HG03521 (cell line): ENCODE measurements around the gene SNTG2.
"Not testable (repeated sequence)": the region's sequence is repeated elsewhere in the genome, so short reads cannot be mapped to it uniquely, and the experiment has no call there.

Experiments
- ATAC-seq: cut with Tn5 transposase; IDR thresholded peaks from one replicate; pipeline ENCODE4 v1.9.1; 2021; ENCODE audit warnings: mild to moderate bottlenecking, moderate library complexity; ENCODE audit not compliant: unreplicated experiment

SNTG2 gene

DNA sequence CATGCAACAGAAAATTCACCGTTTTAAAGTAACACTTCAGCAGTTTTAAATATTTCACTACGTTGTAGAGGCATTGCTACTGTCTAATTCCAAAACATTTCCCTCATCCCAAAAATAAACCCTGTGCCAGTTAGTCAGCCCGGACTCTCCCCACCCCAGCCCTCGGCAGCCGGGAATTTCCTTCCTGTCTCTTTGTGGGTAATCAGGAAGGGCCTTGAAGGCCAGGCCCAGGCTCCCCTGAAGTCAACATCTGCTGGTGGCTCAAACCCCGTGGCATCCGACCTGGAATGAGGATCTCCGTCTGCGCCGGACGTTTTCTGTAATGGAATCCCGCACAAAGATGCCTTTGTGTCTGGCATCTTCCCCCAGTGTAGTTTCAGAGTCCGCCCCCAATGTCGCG, 219.6 kb downstream of the SNTG2 start:
- ATAC-seq = no peak

DNA sequence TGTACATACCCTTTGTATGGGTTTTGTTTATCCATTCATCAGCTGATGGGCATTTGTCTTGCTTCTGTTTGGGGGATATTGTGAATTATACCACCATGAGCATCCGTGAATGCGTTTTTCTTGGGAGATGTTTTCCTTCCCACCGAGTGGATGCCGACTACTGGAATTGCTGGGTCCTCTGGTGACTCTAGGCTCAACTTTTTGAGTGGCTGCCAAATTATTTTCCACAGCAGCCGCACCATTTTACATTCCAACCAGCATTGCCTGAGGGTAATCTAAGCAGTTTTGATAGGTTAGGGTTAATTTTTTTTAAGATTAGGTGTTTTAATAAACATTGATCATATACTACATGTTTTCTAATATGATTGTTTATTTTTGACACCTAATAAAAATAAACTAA, 220.1 kb downstream of the SNTG2 start:
- ATAC-seq = no peak

DNA sequence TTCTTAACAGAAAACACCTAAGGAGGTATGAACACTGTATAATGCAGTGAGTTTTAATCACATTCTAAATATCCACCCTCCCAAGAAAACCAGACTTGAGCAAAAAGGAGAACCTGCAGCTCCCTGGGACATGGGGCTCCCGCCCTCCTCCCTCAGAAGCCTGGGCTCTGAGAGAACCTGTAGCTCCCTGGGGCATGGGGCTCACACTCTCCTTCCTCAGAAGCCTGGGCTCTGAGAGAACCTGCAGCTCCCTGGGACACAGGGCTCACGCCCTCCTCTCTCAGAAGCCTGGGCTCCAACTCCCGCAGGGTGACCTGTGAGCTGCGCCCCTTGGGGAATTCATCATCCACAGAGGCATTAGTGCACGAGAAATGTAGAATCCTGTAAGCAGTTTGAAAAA, 222.9 kb downstream of the SNTG2 start:
- ATAC-seq = no peak

DNA sequence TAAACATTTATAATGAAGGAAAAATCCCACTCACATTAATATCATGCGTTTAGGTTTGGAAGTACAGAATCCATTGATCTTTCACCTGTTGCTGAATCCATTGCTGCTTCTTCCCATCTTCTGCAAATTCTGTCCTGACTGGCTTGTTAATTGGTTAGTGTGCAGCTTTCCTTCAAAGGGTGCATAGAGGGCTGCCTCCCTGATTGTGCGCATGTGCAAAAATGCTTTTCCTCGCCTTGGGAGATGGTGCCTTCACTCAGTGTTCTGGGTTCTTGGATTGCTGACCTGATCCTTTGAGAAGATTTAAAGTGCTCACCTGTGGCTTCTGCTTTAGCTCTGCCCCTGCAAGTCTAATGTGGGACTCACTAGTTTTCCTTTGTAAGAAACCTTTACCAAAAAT, 231.2 kb downstream of the SNTG2 start:
- no peak for ATAC-seq

DNA sequence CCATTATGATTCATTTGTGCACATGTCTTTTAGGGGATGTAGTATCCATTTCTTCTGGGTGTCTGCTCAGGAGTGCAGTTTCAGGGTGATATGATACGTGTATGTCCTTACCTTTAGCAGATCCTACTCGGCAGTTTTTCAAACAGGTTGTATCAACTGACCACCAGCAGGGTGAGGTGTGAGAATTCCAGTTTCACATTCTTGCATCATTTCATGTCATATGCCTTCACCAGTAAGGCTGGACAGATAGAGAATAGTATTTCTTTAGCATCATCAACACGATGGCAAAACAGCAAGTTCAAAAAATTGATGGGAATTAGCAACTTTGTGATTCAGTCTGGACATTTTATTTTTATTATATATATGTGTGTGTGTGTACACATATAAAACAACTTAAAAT, 232.7 kb downstream of the SNTG2 start:
- ATAC-seq = no peak

DNA sequence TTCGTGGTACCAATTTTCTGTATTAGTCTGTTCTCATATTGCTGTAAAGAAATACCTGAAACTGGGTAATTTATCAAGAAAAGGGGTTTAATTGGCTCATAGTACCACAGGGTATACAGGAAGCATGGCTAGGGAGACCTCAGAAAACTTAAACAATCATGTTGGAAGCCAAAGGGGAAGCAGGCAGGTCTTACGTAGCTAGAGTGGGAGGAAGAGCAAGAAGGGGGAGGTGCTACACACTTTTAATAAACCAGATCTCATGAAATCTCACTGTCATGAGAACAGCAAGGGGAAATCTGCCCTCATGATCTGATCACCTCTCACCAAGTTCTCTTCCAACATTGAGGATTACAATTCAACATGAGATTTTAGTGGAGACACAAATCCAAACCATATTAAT, 235.8 kb downstream of the SNTG2 start:
- no peak for ATAC-seq

DNA sequence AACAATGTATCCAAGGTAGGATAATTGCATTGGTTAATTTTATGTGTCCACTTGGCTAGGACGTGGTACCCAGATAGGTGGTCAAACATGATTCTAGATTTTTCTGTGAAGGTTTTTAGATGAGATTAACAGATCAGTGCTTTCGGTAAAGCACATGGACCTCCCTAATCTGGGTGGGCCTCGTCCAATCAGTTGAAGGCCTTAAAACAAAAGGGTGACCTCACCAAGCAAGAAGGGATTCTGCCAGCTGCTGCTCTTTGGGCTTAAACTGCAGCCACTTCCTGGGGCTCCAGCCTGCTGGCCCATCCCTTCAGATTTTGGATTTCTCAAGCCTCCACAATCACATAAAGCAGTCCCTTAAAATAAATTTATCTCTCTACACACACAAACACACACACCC, 236.5 kb downstream of the SNTG2 start:
- no peak for ATAC-seq

DNA sequence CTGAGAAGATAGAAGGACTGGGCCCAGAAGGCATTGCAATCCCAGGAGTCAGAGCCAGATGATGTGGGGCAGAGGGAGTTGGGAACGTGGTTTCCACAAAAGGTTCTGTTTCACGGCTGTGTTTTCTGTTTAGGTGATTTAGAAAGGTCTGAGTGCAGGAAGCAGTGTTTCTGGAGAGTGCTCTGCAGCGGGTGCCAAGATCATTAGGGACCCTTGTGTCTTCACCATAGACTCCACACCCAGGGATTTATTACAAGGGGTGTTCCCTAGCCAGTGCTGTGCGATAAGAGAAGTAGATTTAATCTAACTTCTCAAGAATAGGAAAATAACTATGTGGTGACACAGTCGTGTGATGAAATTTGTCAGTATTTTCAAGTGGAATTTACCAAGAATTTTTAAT, 241.5 kb downstream of the SNTG2 start:
- ATAC-seq = no peak

DNA sequence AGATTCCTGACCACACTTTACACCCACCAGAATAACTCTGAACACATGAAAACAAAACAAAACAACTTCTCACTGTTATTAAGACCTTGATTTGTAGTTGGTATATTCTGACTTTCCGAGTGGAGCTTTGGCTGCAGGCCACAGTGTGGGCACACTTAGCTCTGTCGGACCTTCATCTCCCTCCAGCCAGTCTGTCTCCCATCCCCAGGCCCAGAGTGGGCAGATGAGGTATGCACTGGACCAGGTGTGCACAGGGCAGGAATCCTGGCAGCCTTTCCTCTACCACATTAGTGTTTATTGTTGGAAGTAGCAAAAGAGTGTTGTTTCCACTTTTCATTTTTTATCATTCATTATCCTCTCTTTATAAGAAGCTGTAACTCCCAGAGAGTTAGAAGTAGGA, 243.2 kb downstream of the SNTG2 start:
- no peak for ATAC-seq

DNA sequence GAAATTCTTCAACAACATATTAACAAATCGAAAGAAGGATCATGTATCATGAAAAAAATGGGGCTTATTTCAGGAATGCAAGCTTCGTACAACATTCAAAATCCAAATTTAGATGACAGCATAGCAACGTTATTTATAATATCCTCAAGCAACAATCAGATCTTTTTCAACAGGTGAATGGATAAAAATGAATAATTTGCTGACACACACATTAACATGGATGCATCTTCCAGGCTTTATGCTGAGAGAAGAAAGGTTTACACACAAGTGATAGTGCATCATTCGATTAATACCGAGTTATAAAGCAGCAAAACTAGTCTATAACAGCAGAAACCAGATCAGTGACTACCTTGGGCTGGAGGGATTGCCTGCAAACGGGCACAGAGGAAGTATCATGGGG, 253.1 kb downstream of the SNTG2 start:
- no peak for ATAC-seq

DNA sequence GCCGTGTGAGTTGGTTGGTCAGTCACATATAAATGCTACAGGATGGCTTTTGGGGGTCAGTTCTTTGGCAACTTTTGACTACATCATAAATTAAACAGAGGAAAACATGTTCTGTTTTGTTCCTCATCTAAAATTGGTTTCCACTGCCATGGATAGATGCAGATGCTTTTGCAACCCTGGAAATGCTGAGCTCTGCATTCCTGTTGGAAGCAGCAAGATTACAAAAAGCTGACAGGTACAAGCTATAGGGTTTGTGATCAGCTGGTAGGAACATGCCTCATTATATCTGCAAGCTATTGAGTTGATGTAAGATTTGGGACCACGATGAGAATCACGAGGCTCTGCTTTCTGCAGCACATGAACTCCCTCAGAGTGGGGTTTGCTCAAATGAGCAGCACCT, 255.2 kb downstream of the SNTG2 start:
- no peak for ATAC-seq

DNA sequence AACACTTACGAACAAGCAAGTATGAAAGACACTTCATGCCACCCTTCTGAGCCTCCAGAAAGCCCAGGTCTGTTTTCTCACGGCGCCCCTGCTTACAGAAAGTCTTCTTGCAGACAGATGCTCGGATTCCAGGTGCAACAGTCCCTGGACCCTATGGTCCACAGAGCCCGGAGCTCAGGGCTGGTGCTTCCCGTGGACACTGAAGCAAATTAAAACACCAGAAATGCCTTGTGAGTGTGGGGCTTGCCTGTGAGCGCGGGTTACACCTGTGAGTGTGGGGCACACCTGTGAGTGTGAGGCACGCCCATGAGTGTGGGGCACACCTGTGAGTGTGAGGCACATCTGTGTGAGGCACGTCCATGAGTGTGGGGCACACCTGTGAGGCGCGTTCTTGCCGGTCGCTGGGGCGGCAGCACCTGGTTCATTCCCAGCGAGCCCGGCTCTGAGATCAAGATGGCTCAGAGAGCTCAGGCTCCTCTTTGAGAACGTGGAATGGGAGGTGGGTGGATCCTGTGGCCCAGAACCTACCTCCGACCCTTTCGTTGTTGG, 257.4 kb downstream of the SNTG2 start:
- ATAC-seq = no peak

DNA sequence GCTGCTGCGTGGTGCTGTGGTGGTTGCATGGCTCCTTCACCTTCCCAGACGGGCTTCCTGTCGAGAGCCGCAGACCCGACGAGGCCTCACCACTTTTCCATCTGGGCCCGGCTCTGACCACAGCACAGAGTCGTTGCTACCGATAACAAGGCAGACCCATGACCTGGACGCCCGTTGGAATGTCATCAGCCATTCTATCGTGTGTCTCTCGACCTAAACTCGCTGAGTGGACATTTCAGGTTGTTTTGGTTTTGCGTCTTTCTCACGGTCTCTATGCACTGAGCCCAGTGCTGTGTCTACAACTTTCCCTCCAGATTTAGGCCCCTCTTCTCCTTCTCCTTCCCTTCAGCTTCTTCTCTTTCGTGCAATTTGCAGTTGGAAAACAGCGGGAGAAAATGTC, 257.9 kb downstream of the SNTG2 start:
- ATAC-seq = no peak

DNA sequence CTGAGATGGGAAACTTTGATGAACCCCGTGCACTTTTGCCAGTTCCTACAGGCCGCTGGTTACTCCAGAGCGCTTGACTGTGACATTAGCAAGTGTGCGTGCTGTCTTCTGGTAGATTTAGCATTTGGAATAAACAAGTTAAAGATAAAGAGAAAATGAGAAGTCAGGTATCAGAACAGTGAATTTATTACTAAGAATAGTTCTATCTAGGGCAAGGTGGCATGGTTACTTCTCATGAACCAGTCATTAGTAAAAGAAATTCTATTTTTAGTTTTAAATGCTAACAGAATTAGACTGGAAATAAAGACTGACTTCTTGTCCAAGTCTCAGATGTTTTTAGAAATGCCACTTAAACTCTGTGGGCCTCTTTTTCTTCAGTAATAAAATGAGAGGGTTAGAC, 258.6 kb downstream of the SNTG2 start:
- ATAC-seq = no peak

DNA sequence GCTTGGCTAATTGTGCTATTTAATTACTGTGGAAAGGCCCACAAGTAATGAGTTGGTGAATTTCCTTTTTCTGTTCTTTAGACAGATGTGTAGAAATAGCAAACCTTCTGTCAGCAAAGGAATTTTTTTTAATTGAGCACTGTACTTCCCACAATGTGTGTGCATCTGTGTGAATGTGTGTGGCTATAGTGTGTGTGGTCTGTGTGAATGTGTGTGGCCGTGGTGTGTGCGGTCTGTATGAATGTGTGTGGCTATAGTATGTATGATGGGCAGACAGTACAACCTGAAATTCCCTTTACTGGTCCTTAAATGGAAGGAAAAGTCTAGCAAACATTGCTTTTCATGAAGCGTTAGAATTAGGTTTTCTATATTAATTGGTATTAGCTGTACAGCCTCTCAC, 259.1 kb downstream of the SNTG2 start:
- ATAC-seq = no peak

DNA sequence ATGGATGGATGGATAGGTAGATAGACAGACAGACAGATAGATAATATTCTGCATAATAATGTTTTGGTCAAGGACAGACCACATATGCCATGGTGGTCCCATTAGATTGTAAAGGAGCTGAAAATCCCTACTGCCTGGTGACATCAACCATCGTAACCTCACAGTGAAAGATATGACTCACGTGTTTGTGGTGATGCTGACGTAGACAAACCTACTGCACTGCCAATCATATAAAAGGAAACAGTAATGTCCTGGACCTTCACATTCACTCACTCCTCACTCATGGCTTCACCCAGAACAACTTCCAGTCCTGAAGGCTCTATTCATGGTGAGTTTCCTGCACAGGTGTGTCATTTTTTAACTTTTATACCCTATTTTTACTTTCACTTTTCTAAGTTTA, 259.7 kb downstream of the SNTG2 start:
- ATAC-seq = no peak

DNA sequence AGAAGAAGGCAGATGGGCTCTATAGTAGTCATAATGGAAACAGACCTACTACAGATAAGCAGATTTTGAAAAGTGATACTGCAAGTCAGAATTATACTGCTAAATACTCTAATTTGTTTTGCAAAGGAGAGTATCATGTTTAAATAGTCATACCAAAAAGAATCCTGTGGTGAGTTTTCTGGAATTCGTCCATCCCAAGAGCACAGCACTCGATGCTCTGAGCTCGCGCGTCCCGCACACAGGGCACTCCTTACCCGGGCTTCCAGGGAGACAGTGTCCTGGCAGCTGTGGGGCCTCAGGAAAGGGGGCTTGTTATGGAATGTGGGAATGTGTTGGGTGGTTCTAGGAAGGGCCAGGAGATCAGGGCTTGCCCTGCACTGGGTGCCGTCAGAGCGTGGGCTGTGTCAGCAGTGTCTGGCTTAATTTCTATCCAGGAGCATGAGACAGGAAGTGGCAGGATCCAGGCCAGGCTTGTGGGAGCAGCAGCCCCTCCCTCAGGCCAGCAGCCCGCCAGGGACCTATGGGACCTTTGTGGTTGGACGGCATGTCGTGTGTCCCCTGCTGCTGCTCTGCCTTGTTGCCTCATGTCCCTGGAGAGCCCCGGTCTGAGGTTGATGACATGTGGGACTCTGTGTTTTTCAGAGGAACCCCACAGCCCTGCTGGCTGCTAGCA, 269.4 kb downstream of the SNTG2 start:
- ATAC-seq = no peak

DNA sequence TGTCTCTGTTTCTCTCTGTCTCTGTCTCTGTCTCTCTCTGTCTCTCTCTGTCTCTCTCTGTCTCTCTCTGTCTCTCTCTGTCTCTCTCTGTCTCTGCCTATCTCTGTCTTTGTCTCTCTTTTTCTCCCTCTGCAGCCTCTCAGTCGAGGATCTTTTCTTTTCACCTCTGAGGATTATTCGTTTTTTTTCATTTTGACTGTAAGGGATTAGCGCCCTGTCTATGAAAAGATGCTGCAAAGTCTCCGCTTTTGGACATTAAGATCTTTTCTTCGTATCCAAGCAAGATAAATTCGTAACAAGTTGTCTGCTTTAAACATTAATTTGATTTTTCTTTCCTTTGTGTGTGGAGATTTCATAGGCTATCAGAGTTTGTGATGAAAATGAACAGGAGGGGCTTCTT, 271.4 kb downstream of the SNTG2 start:
- no peak for ATAC-seq

DNA sequence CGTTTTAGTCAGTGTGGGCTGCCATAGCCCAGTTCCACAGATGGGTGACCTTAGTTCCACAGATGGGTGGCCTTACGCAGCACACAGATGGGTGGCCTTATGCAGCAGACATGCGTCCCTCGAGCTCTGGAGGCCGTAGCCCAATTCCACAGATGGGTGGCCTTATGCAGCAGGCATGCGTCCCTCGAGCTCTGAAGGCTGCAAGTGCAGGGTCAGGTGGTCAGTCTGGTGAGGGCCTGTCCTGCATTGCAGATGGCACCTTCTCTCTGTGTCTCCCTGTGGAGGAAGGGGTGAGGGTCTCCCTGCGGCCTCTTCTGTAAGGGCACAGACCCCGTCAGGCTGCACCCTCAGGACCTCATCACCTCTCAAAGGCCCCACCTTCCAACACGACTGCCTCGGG, 273.1 kb downstream of the SNTG2 start:
- no peak for ATAC-seq

DNA sequence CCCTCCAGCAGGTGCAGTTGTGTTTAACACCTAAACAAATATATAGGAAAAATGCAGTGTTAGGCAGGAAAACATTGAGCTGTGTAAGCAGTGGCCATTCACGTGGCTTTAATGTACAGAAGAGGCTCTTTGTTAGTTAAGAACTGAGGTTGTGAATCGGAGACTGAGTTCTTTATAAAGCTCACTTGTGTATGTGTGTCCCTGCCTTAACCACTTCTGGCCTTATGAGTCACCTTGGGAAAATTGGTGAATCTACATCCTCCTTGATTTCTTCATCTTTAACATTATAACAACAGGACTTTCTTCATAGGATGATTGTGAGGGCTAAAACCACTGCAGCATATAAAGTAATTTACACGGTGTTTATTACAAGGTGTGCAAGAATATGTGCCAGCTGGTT, 274.3 kb downstream of the SNTG2 start:
- ATAC-seq = no peak

DNA sequence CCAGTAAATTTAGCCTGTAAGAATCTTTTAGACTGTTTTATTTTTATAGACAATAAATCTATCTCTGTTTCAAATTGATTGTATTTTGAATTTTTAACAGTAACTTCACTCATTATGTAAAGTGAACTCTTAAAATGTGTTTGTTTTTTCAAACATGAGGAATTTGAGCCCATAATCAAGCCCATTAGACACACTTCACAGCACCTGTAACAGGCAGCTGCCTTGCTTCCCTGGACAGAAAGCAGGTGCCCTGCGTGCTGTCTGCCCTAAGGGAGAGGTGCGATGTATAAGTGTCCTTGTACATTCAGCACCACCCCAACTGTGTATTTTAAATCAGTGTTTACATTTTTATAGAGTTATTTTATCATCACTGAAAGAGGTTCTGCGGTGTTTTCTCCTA, 276.1 kb downstream of the SNTG2 start:
- ATAC-seq = no peak

DNA sequence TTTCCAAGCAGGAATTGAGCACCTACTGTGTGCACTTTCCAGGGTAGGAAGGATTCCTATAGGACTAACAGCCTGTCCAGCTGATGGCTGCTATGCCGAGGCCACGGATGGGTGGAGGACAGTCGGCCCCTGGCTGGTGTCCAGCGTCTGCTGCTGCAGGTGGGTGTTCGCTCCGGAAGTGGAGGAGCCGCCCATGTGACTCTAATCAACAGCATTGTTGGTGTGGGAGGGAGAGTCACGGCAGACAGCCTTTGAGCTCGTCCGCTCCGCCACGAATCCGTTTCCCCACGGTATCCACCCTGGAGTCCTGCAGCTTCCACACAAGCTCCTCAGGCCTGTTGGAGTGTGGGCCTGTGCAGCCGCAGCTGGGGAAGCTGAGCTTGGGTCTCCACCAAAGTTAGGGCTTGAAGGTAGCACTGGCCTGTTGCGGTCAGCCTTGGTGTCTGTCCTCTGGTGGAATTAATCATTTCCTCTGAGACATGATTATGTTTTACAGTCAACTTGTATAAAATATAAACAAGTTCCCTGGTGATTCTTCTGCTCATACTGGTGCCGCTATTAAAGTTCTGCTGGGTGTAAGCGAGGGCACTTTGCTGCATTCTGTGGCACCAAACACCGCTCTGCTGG, 276.7 kb downstream of the SNTG2 start:
- ATAC-seq = no peak

DNA sequence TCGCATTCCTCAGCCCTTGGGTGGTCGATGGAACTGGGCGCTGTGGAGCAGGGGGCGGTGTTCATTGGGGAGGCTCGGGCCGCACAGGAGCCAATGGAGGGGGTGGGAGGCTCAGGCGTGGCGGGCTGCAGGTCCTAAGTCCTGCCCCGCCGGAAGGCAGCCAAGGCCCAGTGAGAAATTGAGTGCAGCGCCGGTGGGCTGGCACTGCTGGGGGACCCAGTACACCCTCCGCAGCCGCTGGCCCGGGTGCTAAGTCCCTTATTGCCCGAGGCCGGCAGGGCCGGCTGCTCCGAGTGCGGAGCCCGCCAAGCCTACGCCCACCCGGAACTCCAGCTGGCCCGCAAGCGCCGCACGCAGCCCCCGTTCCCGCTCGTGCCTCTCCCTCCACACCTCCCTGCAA, 278.9 kb downstream of the SNTG2 start:
- not testable (repeated sequence) for ATAC-seq
